T-cell (primary cell): ENCODE results near the gene SDHA. TPM values are rescaled to one million over a fixed set of nuclear protein-coding genes. Genes with fewer than 3 reads are reported as not detected.

ENCODE experiments used
- ATAC-seq, 4 experiments: fragments of 200-7000 bp in 3 of 4; fragments of 150-1000 bp in 1 of 4; cut with Tn5 transposase; replicated peaks in 1 of 4; 1 replicate in 3 of 4; 2 replicates in 1 of 4; pipeline ENCODE4 v1.10.0; 2021; ENCODE audit warnings: moderate library complexity in 3 of 4, mild to moderate bottlenecking in 2 of 4, moderate number of reproducible peaks in 1 of 4
- CTCF ChIA-PET, 2 donors: fragments of 300-600 bp; sonication (Branson Sonifier 250); formaldehyde crosslinking; loops; one replicate each; lab custom pipeline; 2022; ENCODE audit warnings: antibody characterized with exemption in 2 of 2; lab: Charles Lee
- POLR2A ChIA-PET, 2 donors: fragments of 300-600 bp; sonication (Branson Sonifier 250); formaldehyde crosslinking; loops; one replicate each; lab custom pipeline; 2022; ENCODE audit warnings: antibody characterized with exemption in 2 of 2; lab: Charles Lee
- DNase-seq, 35 experiments: peaks; one replicate each; pipeline versions ENCODE4 v3.0.0 to v3.0.0-alpha.2; 2013 to 2023
- H3K27ac ChIP-seq: one replicate; pipeline ENCODE4 v1.5.1; 2013; ENCODE audit warnings: low read length
- H3K27me3 ChIP-seq, 2 experiments: replicated peaks in 1 of 2; 1 replicate in 1 of 2; 2 replicates in 1 of 2; pipeline versions ENCODE4 v1.6.1 to v1.7.0; 2013; ENCODE audit warnings: low read length in 1 of 2, mixed read lengths in 1 of 2; ENCODE audit not compliant: control insufficient read depth in 2 of 2, insufficient read depth in 2 of 2; ENCODE audit errors: extremely low read depth in 1 of 2
- H3K36me3 ChIP-seq, 2 donors: 1 replicate in 1 of 2; 2 replicates in 1 of 2; pipeline versions ENCODE4 v1.6.1 to v1.7.0; 2013; ENCODE audit warnings: low read length in 1 of 2; ENCODE audit not compliant: control insufficient read depth in 2 of 2, insufficient read depth in 1 of 2; ENCODE audit errors: extremely low read depth in 1 of 2
- H3K4me1 ChIP-seq, 2 experiments: 1 replicate in 1 of 2; 2 replicates in 1 of 2; pipeline versions ENCODE4 v1.6.1 to v1.7.0; 2013; ENCODE audit warnings: low read length in 2 of 2, mixed read lengths in 1 of 2; ENCODE audit not compliant: insufficient read depth in 2 of 2, control insufficient read depth in 1 of 2; ENCODE audit errors: extremely low read depth in 1 of 2
- H3K4me3 ChIP-seq, 2 donors: 1 replicate in 1 of 2; 2 replicates in 1 of 2; pipeline versions ENCODE4 v1.5.1 to v1.7.0; 2013; ENCODE audit warnings: mild to moderate bottlenecking in 2 of 2, low read length in 1 of 2, moderate library complexity in 1 of 2; ENCODE audit not compliant: control insufficient read depth in 1 of 2; ENCODE audit errors: extremely low read depth in 1 of 2
- H3K9me3 ChIP-seq: 2 replicates; pipeline ENCODE4 v1.7.0; 2013
- H3K27ac Mint-ChIP-seq, 2 donors: one replicate each; pipeline ENCODE4 v1.8.0; 2020 to 2021; ENCODE audit warnings: mild to moderate bottlenecking in 2 of 2, mixed read lengths in 2 of 2
- H3K27me3 Mint-ChIP-seq, 2 donors: one replicate each; pipeline ENCODE4 v1.8.0; 2021 to 2022; ENCODE audit warnings: mixed read lengths in 2 of 2
- H3K36me3 Mint-ChIP-seq: one replicate; pipeline ENCODE4 v1.8.0; 2021; ENCODE audit warnings: mixed read lengths
- H3K4me1 Mint-ChIP-seq, 3 donors: one replicate each; pipeline ENCODE4 v1.8.0; 2020 to 2022; ENCODE audit warnings: mixed read lengths in 3 of 3, mild to moderate bottlenecking in 1 of 3
- H3K4me3 Mint-ChIP-seq, 3 donors: one replicate each; pipeline ENCODE4 v1.8.0; 2020 to 2022; ENCODE audit warnings: mild to moderate bottlenecking in 3 of 3, mixed read lengths in 3 of 3, moderate library complexity in 3 of 3
- H3K9me3 Mint-ChIP-seq, 3 donors: one replicate each; pipeline ENCODE4 v1.8.0; 2020 to 2022; ENCODE audit warnings: mixed read lengths in 3 of 3
- WGBS: methylation state at CpG from one replicate; pipeline ENCODE4 v1.1.5; 2013; ENCODE audit warnings: missing lambda C conversion rate; ENCODE audit not compliant: insufficient coverage; 5-methylcytosine and 5-hydroxymethylcytosine counted together
- total RNA-seq, 35 experiments: library from RNA in 6 of 35; stranded (reverse) in 6 of 35; fragments of 120-200 nt in 1 of 35; gene quantifications; one replicate each; pipeline versions ENCODE4 v1.2.1 to v1.2.4 and lab custom pipeline; 2013 to 2026

SDHA gene
- total RNA-seq, 5 donors from 2014 or later (not counting 1 experiment from before 2014, with no cell fraction given), result 122 to 209 (median 140) TPM

- whole genome bisulfite sequencing, result 95% methylated on average over 22 of the region's 23 CpGs
- peaks cover 0 to 10% (median 1%) of the 10 kb centered on the region in 3 donors for H3K4me1 Mint-ChIP-seq
- ChIA-PET POLR2A (no interaction called here), CTCF (no interaction called here)
- no peak overlapping the region for H3K4me3 ChIP-seq
- no peaks in the 10 kb centered on the region for H3K9me3 Mint-ChIP-seq
- no peaks in the 10 kb centered on the region for H3K9me3 ChIP-seq
- peaks cover 21% of the 10 kb centered on the region for H3K36me3 Mint-ChIP-seq
- ATAC-seq (no peak), DNase-seq (no peak)
- H3K4me1 ChIP-seq, result no peaks in the 10 kb centered on the region
- peaks cover 0 to 4% of the 10 kb centered on the region in 2 experiments for H3K27me3 ChIP-seq
- H3K27ac ChIP-seq, result no peak overlapping the region
- H3K36me3 ChIP-seq, result peaks cover 8 to 18% of the 10 kb centered on the region in 2 donors
- H3K27me3 Mint-ChIP-seq, result no peaks in the 10 kb centered on the region
- H3K4me3 Mint-ChIP-seq, result no peak overlapping the region
- no peak overlapping the region for H3K27ac Mint-ChIP-seq
Observed at GRCh38 chr5:199950-200645, 18.0 kb upstream of the SDHA start.

GRCh38 chr5:200985-201384, 17.1 kb upstream of the SDHA start:
- Mint-ChIP-seq H3K27ac (no peak overlapping the region), H3K9me3 (no peaks in the 10 kb centered on the region), H3K36me3 (peaks cover 30% of the 10 kb centered on the region), H3K27me3 (no peaks in the 10 kb centered on the region), H3K4me1 (peaks cover 0 to 10% (median 1%) of the 10 kb centered on the region in 3 donors), H3K4me3 (no peak overlapping the region)
- Histone ChIP-seq H3K4me1 (no peaks in the 10 kb centered on the region), H3K4me3 (no peak overlapping the region), H3K9me3 (no peaks in the 10 kb centered on the region), H3K36me3 (peaks cover 12 to 25% of the 10 kb centered on the region in 2 donors), H3K27me3 (no peaks in the 10 kb centered on the region), H3K27ac (no peak overlapping the region)
- WGBS, result 24% methylated on average over 3 of the region's 4 CpGs
- DNase-seq (no peak), ATAC-seq (no peak)
- CTCF ChIA-PET, result no interaction called here
- POLR2A ChIA-PET, result no interaction called here

- no peak for DNase-seq
- H3K36me3 ChIP-seq, result peaks cover 13 to 29% of the 10 kb centered on the region in 2 donors
- Mint-ChIP-seq H3K27me3 (no peaks in the 10 kb centered on the region), H3K4me3 (no peak overlapping the region), H3K4me1 (peaks cover 0 to 10% (median 1%) of the 10 kb centered on the region in 3 donors), H3K36me3 (peaks cover 33% of the 10 kb centered on the region), H3K9me3 (no peaks in the 10 kb centered on the region), H3K27ac (no peak overlapping the region)
- POLR2A ChIA-PET, result no interaction called here
- H3K27me3 ChIP-seq, result no peaks in the 10 kb centered on the region
- no peaks in the 10 kb centered on the region for H3K9me3 ChIP-seq
- no peak overlapping the region for H3K4me3 ChIP-seq
- H3K27ac ChIP-seq, result no peak overlapping the region
- no peak for ATAC-seq
- H3K4me1 ChIP-seq, result no peaks in the 10 kb centered on the region
- CTCF ChIA-PET, result no interaction called here
- WGBS, result 86% methylated on average over 8 of the region's 8 CpGs
Observed at GRCh38 chr5:201672-202071, 16.4 kb upstream of the SDHA start.

- DNase-seq, result no peak
- ChIA-PET CTCF (no interaction called here), POLR2A (interaction anchor here in 1 of 2 donors (0.7 kb wide), 1 partner anchor 250 kb away, joined by 3 read pairs; no protein-coding TSS in a partner anchor)
- Mint-ChIP-seq H3K36me3 (peaks cover 42% of the 10 kb centered on the region), H3K9me3 (no peaks in the 10 kb centered on the region), H3K4me1 (peaks cover 1 to 18% (median 3%) of the 10 kb centered on the region in 3 donors), H3K27me3 (no peaks in the 10 kb centered on the region), H3K4me3 (no peak overlapping the region), H3K27ac (no peak overlapping the region)
- Histone ChIP-seq H3K4me3 (no peak overlapping the region), H3K36me3 (peaks cover 13 to 33% of the 10 kb centered on the region in 2 donors), H3K27ac (no peak overlapping the region), H3K27me3 (no peaks in the 10 kb centered on the region), H3K9me3 (no peaks in the 10 kb centered on the region), H3K4me1 (no peaks in the 10 kb centered on the region)
- ATAC-seq, result no peak
- WGBS, result 98% methylated on average over 24 of the region's 26 CpGs
Observed at GRCh38 chr5:203246-203930, 14.7 kb upstream of the SDHA start.

GRCh38 chr5:204001-204400, 14.1 kb upstream of the SDHA start:
- Histone ChIP-seq H3K27ac (no peak overlapping the region), H3K9me3 (no peaks in the 10 kb centered on the region), H3K4me3 (no peak overlapping the region), H3K27me3 (no peaks in the 10 kb centered on the region), H3K4me1 (no peaks in the 10 kb centered on the region), H3K36me3 (peaks cover 13 to 33% of the 10 kb centered on the region in 2 donors)
- ChIA-PET POLR2A (interaction anchor here in 1 of 2 donors (0.7 kb wide), 1 partner anchor 250 kb away, joined by 3 read pairs; no protein-coding TSS in a partner anchor), CTCF (interaction anchor here in 1 of 2 donors (0.7 kb wide), 1 partner anchor 413 kb away, joined by 3 read pairs; no protein-coding TSS in a partner anchor)
- DNase-seq (no peak), ATAC-seq (no peak)
- Mint-ChIP-seq H3K4me1 (peaks cover 4 to 18% (median 5%) of the 10 kb centered on the region in 3 donors), H3K27me3 (no peaks in the 10 kb centered on the region), H3K27ac (no peak overlapping the region), H3K36me3 (peaks cover 42% of the 10 kb centered on the region), H3K4me3 (no peak overlapping the region), H3K9me3 (no peaks in the 10 kb centered on the region)
- no CpG with 5 or more reads among the region's 6 CpGs for WGBS

GRCh38 chr5:204462-204861, 13.7 kb upstream of the SDHA start:
- Mint-ChIP-seq H3K4me1 (peaks cover 5 to 19% (median 5%) of the 10 kb centered on the region in 3 donors), H3K9me3 (no peaks in the 10 kb centered on the region), H3K27me3 (no peaks in the 10 kb centered on the region), H3K27ac (no peak overlapping the region), H3K4me3 (no peak overlapping the region), H3K36me3 (peaks cover 42% of the 10 kb centered on the region)
- Histone ChIP-seq H3K36me3 (peaks cover 13 to 33% of the 10 kb centered on the region in 2 donors), H3K4me3 (no peak overlapping the region), H3K4me1 (no peaks in the 10 kb centered on the region), H3K9me3 (no peaks in the 10 kb centered on the region), H3K27me3 (no peaks in the 10 kb centered on the region), H3K27ac (no peak overlapping the region)
- ChIA-PET CTCF (interaction anchor here in 1 of 2 donors (0.7 kb wide), 1 partner anchor 413 kb away, joined by 3 read pairs; no protein-coding TSS in a partner anchor), POLR2A (no interaction called here)
- no peak for ATAC-seq
- no peak for DNase-seq
